CD4-positive, alpha-beta memory T cell (primary cell): ENCODE results near the gene VLDLR. TPM values are rescaled to one million over a fixed set of nuclear protein-coding genes. Genes with fewer than 3 reads are reported as not detected.
"Not testable (repeated sequence)": the region's sequence is repeated elsewhere in the genome, so short reads cannot be mapped to it uniquely, and the experiment has no call there.

Source experiments
- CTCF ChIA-PET: fragments of 350-600 bp; sonication (Branson Sonifier 250); formaldehyde crosslinking; loops from one replicate; lab custom pipeline; 2021; ENCODE audit warnings: inconsistent platforms; ENCODE audit not compliant: partially characterized antibody; lab: Charles Lee
- POLR2A ChIA-PET: fragments of 350-600 bp; sonication (Branson Sonifier 250); formaldehyde crosslinking; loops from one replicate; lab custom pipeline; 2021; ENCODE audit not compliant: partially characterized antibody; lab: Charles Lee
- DNase-seq, 5 donors: peaks; one replicate each; pipeline versions ENCODE4 v3.0.0 to v3.0.0-alpha.2; 2020 to 2022; ENCODE audit warnings: mixed read lengths in 1 of 5
- H3K27ac ChIP-seq: one replicate; pipeline ENCODE4 v1.7.0; 2013; ENCODE audit warnings: low read depth, low read length
- H3K27me3 ChIP-seq: 2 replicates; pipeline ENCODE4 v1.7.0; 2013; ENCODE audit warnings: mild to moderate bottlenecking, low read length, moderate library complexity; ENCODE audit not compliant: insufficient read depth
- H3K36me3 ChIP-seq: 2 replicates; pipeline ENCODE4 v1.7.0; 2013; ENCODE audit warnings: mild to moderate bottlenecking, low read length, moderate library complexity; ENCODE audit not compliant: insufficient read depth
- H3K4me1 ChIP-seq: 2 replicates; pipeline ENCODE4 v1.7.0; 2013; ENCODE audit warnings: mild to moderate bottlenecking, low read length, moderate library complexity; ENCODE audit not compliant: insufficient read depth
- H3K4me3 ChIP-seq, 2 donors: one replicate each; pipeline ENCODE4 v1.7.0; 2013; ENCODE audit warnings: low read length in 2 of 2, mild to moderate bottlenecking in 1 of 2
- H3K9me3 ChIP-seq, 2 donors: one replicate each; pipeline ENCODE4 v1.7.0; 2013; ENCODE audit warnings: low read length in 2 of 2, control low read depth in 1 of 2; ENCODE audit not compliant: control insufficient read depth in 1 of 2
- H3K27ac Mint-ChIP-seq, 7 donors: one replicate each; pipeline ENCODE4 v1.8.0; 2020 to 2021; ENCODE audit warnings: mixed read lengths in 7 of 7, mild to moderate bottlenecking in 6 of 7, inconsistent platforms in 3 of 7, moderate library complexity in 3 of 7
- H3K27me3 Mint-ChIP-seq, 2 donors: one replicate each; pipeline ENCODE4 v1.8.0; 2020 to 2021; ENCODE audit warnings: mixed read lengths in 2 of 2
- H3K36me3 Mint-ChIP-seq, 2 donors: one replicate each; pipeline ENCODE4 v1.8.0; 2020 to 2021; ENCODE audit warnings: mixed read lengths in 2 of 2, inconsistent platforms in 1 of 2, mild to moderate bottlenecking in 1 of 2
- H3K4me1 Mint-ChIP-seq, 4 donors: one replicate each; pipeline ENCODE4 v1.8.0; 2020 to 2021; ENCODE audit warnings: mixed read lengths in 4 of 4, mild to moderate bottlenecking in 1 of 4
- H3K4me3 Mint-ChIP-seq, 8 donors: one replicate each; pipeline ENCODE4 v1.8.0; 2020 to 2021; ENCODE audit warnings: mixed read lengths in 8 of 8, mild to moderate bottlenecking in 7 of 8, moderate library complexity in 6 of 8, inconsistent platforms in 3 of 8
- H3K9me3 Mint-ChIP-seq, 8 donors: one replicate each; pipeline ENCODE4 v1.8.0; 2020 to 2021; ENCODE audit warnings: mixed read lengths in 8 of 8, mild to moderate bottlenecking in 5 of 8, inconsistent platforms in 3 of 8, moderate library complexity in 1 of 8
- intact Hi-C: fragments of 100-400 bp; cut with micrococcal nuclease; formaldehyde crosslinking; loops from one replicate; pipeline ENCODE4 v1.15.1; 2023
- polyA plus RNA-seq, 2 donors: library from polyadenylated mRNA; unstranded; fragments of 300-500 nt; fragmentation: Illumina TruSeq; gene quantifications; one replicate each; pipeline ENCODE4 v1.2.3, GENCODE V29; 2021
- total RNA-seq, 2 experiments: library from RNA; stranded (reverse); gene quantifications; one replicate each; pipeline ENCODE4 v1.2.3, GENCODE V29; 2021

Gene VLDLR
- total and polyA plus RNA-seq, 4 experiments from 2014 or later: 0.07 to 0.50 (median 0.26) TPM

DNA sequence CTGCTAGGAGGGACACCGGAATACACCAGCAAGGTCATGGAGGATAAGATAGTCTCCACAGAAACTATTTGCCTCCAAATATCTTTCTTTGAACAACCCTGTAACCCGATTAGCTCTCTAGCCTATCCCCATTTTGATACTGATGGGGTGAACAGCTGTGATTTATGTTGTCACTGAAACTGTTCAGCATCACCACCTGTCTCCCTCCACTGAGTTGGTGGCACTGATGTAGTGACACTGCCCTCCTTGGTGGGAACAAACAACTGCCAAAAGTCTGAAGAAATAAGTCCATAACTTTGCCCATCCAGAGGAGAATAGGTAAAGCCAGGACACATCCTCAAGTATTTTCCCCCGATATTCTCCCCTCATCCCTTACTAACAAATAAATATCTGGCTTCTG lies 71.5 kb downstream of the VLDLR start:
- H3K27ac Mint-ChIP-seq: no peak overlapping the region
- no peaks in the 10 kb centered on the region for H3K27me3 Mint-ChIP-seq
- Histone ChIP-seq H3K27ac (no peak overlapping the region), H3K27me3 (no peaks in the 10 kb centered on the region), H3K4me3 (no peak overlapping the region), H3K4me1 (no peaks in the 10 kb centered on the region), H3K9me3 (no peaks in the 10 kb centered on the region), H3K36me3 (no peaks in the 10 kb centered on the region)
- DNase-seq: no peak
- H3K4me1 Mint-ChIP-seq: no peaks in the 10 kb centered on the region
- H3K36me3 Mint-ChIP-seq: no peaks in the 10 kb centered on the region
- H3K9me3 Mint-ChIP-seq: no peaks in the 10 kb centered on the region
- no peak overlapping the region for H3K4me3 Mint-ChIP-seq
- intact Hi-C loops: no loop called here
- CTCF ChIA-PET: no interaction called here
- POLR2A ChIA-PET: no interaction called here

DNA sequence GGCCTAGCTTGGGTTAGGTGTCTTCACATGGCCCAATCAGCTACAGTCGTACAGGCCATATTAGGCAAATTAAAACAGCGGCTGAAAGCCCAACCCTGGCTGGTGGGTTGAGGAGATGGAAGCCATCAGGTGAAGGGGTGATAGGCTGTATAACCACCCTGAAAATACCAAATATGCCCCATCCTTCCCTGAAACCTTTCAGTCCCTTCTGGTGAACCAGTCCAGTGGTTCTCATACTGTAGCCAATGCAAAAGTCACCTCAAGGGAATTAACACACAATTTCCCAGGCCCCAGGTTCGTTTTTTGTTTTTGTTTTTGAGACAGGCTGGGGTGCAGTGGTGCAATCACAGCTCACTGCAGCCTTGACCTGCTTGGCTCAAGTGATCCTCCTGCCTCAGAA lies 75.9 kb downstream of the VLDLR start:
- Mint-ChIP-seq H3K36me3 (no peaks in the 10 kb centered on the region), H3K4me3 (no peak overlapping the region), H3K27me3 (no peaks in the 10 kb centered on the region), H3K9me3 (no peaks in the 10 kb centered on the region), H3K4me1 (no peaks in the 10 kb centered on the region), H3K27ac (no peak overlapping the region)
- no peak for DNase-seq
- CTCF ChIA-PET: no interaction called here
- Histone ChIP-seq H3K27me3 (no peaks in the 10 kb centered on the region), H3K36me3 (no peaks in the 10 kb centered on the region), H3K9me3 (no peaks in the 10 kb centered on the region), H3K4me3 (no peak overlapping the region), H3K4me1 (no peaks in the 10 kb centered on the region), H3K27ac (no peak overlapping the region)
- POLR2A ChIA-PET: no interaction called here
- intact Hi-C loops: no loop called here

DNA sequence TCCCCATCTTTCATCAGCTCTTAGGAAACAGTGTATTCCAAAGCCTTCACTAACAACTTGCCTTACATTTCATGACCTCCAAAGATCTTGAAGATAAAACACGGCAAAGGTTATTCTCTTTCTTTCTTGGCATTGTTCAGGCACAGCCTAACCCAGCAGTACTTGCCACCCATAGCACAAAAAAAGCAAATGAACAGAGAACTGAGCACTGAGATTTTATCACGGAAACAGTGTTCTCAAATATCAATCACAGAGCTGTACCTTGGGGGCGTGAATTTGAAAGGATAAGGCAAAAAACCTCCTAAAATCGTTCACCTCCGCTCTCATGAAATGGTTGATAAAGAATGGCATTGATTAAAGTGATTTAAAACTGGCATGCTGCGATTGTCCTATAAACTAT lies 78.8 kb downstream of the VLDLR start:
- intact Hi-C loops: no loop called here
- H3K27ac ChIP-seq: no peak overlapping the region
- H3K27me3 ChIP-seq: no peaks in the 10 kb centered on the region
- no peaks in the 10 kb centered on the region for H3K27me3 Mint-ChIP-seq
- no peak overlapping the region for H3K4me3 ChIP-seq
- no peaks in the 10 kb centered on the region for H3K36me3 Mint-ChIP-seq
- no peak overlapping the region for H3K27ac Mint-ChIP-seq
- no peaks in the 10 kb centered on the region for H3K4me1 ChIP-seq
- no peaks in the 10 kb centered on the region for H3K4me1 Mint-ChIP-seq
- H3K36me3 ChIP-seq: no peaks in the 10 kb centered on the region
- no peaks in the 10 kb centered on the region for H3K9me3 Mint-ChIP-seq
- H3K4me3 Mint-ChIP-seq: no peak overlapping the region
- POLR2A ChIA-PET: no interaction called here
- no peaks in the 10 kb centered on the region for H3K9me3 ChIP-seq
- CTCF ChIA-PET: no interaction called here
- no peak for DNase-seq

DNA sequence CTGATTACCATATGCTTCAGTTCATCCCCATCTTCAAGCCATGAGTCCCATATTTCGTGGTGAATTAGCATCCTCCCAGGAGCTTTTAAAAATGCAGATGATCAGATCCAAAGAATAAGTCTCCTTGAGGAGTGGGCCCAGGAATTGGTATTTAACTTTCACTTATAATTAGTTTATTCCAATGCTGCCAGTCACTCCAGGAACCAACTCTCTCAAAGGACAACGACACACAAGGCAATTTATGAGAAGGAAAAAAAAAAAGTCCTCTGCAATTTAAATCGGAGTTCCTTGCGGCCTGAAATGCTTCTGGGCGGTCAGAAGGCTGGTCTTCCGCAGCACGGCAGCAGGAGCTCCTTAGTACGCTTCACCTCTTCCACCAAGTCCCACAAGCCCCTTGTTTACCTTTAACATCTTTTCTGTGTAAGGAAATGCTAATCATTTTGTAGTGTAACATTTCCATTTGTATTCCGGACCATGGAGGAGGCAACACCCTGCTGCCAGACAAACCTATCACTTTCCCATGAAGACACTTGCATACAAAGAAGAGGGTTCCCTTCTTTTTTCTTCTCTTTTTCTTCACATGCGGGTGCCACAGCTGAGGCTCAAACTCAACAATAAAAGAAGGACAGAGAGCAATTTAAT lies 79.4 kb downstream of the VLDLR start:
- CTCF ChIA-PET: no interaction called here
- no peak overlapping the region for H3K4me3 Mint-ChIP-seq
- intact Hi-C loops: no loop called here

DNA sequence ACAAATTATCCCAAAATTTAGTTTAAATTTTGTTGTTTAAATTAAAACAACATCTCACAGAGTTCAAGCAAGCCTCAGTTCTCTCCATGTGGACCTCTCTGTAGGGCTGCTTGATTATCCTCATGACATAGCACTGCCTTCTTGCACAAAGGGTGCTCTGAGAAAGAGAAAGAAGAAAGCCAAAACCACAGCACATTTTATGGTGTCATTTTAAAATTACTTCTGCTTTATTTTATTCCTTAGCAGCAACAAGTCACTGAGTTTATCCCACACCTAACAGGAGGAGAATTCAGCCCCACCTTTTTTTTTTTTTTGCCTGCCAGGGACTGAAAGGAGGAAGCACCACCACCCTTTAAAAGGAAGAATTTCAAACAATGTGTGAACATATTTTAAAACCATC lies 82.9 kb downstream of the VLDLR start:
- no peak overlapping the region for H3K4me3 Mint-ChIP-seq
- Histone ChIP-seq H3K4me1 (no peaks in the 10 kb centered on the region), H3K27ac (no peak overlapping the region), H3K36me3 (no peaks in the 10 kb centered on the region), H3K27me3 (no peaks in the 10 kb centered on the region), H3K9me3 (no peaks in the 10 kb centered on the region), H3K4me3 (no peak overlapping the region)
- no peaks in the 10 kb centered on the region for H3K27me3 Mint-ChIP-seq
- no peaks in the 10 kb centered on the region for H3K4me1 Mint-ChIP-seq
- POLR2A ChIA-PET: no interaction called here
- peaks cover 0 to 9% (median 0%) of the 10 kb centered on the region in 8 donors for H3K9me3 Mint-ChIP-seq
- H3K27ac Mint-ChIP-seq: no peak overlapping the region
- no peak for DNase-seq
- intact Hi-C loops: no loop called here
- CTCF ChIA-PET: no interaction called here
- H3K36me3 Mint-ChIP-seq: no peaks in the 10 kb centered on the region

More for the DNA sequence above, 79.4 kb downstream of the VLDLR start:
- no peak overlapping the region for H3K4me3 ChIP-seq
- H3K27ac ChIP-seq: no peak overlapping the region
- POLR2A ChIA-PET: no interaction called here
- no peaks in the 10 kb centered on the region for H3K4me1 ChIP-seq
- H3K36me3 ChIP-seq: no peaks in the 10 kb centered on the region
- no peaks in the 10 kb centered on the region for H3K9me3 ChIP-seq
- Mint-ChIP-seq H3K27me3 (no peaks in the 10 kb centered on the region), H3K9me3 (no peaks in the 10 kb centered on the region), H3K36me3 (no peaks in the 10 kb centered on the region), H3K27ac (no peak overlapping the region), H3K4me1 (no peaks in the 10 kb centered on the region)
- no peaks in the 10 kb centered on the region for H3K27me3 ChIP-seq
- DNase-seq: no peak

DNA sequence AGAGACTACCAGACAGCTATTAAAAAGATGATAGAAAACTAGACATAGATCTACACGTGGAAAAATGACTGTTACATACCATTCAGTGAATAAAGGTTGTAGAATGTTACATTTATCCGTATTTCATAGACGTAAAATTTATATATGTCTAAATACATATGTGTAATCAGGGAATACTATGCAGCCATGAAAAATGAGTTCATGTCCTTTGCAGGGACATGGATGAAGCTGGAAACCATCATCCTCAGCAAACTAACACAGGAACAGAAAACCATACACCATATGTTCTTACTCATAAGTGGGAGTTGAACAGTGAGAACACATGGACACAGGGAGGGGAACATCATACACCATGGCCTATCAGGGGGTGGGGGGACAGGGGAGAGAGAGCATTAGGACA lies 85.7 kb downstream of the VLDLR start:
- H3K4me1 Mint-ChIP-seq, POLR2A ChIA-PET, DNase-seq, H3K4me1 ChIP-seq, H3K36me3 ChIP-seq, H3K36me3 Mint-ChIP-seq, H3K4me3 Mint-ChIP-seq, H3K27ac Mint-ChIP-seq, intact Hi-C loops, H3K27me3 Mint-ChIP-seq, H3K4me3 ChIP-seq, CTCF ChIA-PET, H3K9me3 ChIP-seq, H3K27me3 ChIP-seq, H3K27ac ChIP-seq, H3K9me3 Mint-ChIP-seq: not testable (repeated sequence)

Other genes with a start within 250 kb of the VLDLR start
- gene KCNV2, start 95.7 kb downstream of the VLDLR start, total RNA-seq: not detected
- not detected for gene KCNV2, start 95.7 kb downstream of the VLDLR start, polyA plus RNA-seq
- gene PUM3, start 222.3 kb downstream of the VLDLR start, total RNA-seq: 10 to 100 TPM; 38.6 to 42.8 TPM
- 10 to 100 TPM; 17.2 to 24.0 TPM for gene PUM3, start 222.3 kb downstream of the VLDLR start, polyA plus RNA-seq